NB4 (cell line): ENCODE data around the gene FGF18.

Source experiments
- DNase-seq: peaks from one replicate; pipeline ENCODE4 v3.0.0; 2010; ENCODE audit warnings: low read depth
- H3K4me3 ChIP-seq: one replicate; pipeline ENCODE4 v1.5.1; 2011; ENCODE audit warnings: mild to moderate bottlenecking, low read depth, low read length, moderate library complexity
- MYC ChIP-seq: IDR thresholded peaks from 2 replicates; pipeline ENCODE4 v1.6.1; 2011; ENCODE audit warnings: low read depth, low read length
- POLR2A ChIP-seq: IDR thresholded peaks from 2 replicates; pipeline ENCODE4 v1.6.1; 2011; ENCODE audit warnings: mild to moderate bottlenecking; ENCODE audit not compliant: insufficient read length; ENCODE audit errors: extremely low read depth
- TF ChIP-seq, protein P1 (sequence below): IDR thresholded peaks from one replicate; pipeline ENCODE4 v1.5.1; 2012; ENCODE audit warnings: low read depth, low read length
- TF ChIP-seq, protein P2 (sequence below): IDR thresholded peaks from 2 replicates; pipeline ENCODE4 v1.6.1; 2011; ENCODE audit warnings: low read depth, low read length

FGF18 gene

DNA sequence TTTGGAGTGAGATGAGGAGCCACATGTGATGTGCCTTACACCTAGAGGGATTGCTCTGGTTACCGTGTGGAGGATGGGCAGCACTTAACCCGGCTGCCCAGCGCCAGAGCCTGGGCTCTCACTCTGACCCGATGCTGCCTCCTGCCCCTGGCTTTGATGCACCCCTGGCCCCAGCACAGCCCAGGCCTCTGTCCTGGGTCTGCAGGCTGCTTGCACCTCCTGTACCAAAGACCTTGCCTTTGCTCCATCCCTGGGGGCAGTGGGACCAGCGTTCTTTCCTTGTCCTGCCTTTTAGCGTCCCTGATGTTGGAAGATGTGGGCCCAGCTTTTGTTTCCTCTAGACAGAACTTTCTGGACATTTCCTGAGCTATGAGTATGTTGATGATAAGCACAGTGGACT lies 40.4 kb downstream of the FGF18 start:
- DNase-seq = no peak
- TF ChIP-seq, protein P1, sequence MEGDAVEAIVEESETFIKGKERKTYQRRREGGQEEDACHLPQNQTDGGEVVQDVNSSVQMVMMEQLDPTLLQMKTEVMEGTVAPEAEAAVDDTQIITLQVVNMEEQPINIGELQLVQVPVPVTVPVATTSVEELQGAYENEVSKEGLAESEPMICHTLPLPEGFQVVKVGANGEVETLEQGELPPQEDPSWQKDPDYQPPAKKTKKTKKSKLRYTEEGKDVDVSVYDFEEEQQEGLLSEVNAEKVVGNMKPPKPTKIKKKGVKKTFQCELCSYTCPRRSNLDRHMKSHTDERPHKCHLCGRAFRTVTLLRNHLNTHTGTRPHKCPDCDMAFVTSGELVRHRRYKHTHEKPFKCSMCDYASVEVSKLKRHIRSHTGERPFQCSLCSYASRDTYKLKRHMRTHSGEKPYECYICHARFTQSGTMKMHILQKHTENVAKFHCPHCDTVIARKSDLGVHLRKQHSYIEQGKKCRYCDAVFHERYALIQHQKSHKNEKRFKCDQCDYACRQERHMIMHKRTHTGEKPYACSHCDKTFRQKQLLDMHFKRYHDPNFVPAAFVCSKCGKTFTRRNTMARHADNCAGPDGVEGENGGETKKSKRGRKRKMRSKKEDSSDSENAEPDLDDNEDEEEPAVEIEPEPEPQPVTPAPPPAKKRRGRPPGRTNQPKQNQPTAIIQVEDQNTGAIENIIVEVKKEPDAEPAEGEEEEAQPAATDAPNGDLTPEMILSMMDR = no peak
- TF ChIP-seq POLR2A (no peak), MYC (no peak)
- TF ChIP-seq, protein P2, sequence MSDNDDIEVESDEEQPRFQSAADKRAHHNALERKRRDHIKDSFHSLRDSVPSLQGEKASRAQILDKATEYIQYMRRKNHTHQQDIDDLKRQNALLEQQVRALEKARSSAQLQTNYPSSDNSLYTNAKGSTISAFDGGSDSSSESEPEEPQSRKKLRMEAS = no peak
- no peak overlapping the region for H3K4me3 ChIP-seq

DNA sequence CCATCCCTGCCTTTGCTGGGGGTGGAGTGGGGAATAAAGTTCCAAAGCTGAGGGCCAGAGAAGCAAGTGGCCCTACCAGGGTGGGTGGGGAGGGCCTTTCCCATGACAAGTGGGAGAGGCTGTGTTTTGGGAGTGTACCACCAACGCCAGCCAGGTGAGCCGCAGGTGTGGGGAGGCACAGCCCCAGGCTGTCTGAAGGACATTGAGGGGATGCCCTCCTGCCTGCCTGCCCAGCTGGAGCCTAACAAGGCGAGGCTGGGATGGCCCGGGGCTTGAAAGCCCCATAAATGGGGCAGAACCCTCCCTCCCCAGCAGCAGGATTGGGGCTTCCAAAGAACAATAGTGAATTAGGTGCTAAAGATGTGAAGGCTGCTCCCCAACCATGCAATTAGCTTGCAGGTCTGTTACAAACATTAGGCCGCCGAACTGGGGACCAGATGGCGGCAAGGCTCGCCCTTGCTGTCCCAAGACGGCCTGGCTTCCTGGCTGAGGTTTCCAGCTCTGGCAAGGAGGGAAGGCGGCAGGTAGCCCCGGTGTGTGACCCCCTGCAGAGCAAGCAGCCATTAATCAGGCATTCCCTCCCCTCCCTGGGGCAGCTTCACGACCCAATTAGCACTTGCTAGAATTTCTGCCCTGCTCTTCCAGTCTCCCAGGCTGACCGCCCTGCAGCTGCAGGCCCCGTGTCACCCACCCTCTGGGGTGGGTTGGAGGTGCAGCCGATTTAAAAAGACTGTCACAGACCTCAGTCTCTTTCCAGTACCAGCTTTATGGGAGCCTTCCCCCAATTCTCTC lies 42.9 kb downstream of the FGF18 start:
- H3K4me3 ChIP-seq = no peak overlapping the region
- TF ChIP-seq, protein P2 = no peak
- TF ChIP-seq, protein P1 = no peak
- TF ChIP-seq POLR2A (no peak), MYC (no peak)
- no peak for DNase-seq

DNA sequence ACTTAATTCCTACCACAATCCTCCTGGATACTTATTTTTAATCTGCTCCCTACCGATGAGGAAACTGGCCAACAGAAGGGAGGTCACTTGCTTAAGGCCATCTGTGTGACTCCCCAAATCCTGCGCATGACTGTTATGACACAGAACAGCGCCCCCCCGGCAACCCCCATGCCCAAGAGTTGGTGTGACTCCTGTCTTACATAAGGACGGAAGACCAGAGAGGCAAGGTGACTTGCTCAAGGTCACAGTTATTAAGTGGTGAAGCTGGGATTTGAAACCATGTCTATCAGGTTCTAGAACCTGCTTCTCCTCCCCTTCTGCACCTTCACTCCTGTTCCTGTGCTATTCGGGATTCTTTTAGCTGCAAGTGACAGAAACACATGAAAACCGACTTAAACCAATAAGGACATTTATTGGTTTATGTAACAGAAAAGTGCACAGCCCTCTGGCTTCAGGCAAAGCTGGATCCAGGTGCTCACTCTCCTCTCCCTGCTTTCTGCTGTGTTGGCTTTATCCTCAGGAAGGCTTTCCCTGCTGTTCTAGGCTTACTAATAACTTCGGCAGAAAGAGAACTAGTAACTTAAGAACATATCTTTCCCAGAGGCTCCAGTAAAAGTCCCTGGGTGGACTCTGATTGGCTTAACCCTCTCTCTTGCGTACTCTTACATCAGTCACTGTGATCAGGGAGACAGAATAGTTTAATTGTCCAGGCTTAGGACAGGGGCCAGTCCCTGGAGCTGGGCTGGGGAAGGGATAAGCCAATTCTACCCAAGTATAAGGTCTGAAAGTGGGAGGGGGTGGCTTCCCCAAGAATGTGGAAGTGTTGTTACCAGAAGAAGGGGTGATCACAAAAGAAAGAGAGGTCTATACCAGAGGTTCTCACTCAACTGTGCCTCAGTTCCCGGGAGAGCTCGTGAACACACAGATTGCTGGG lies 43.7 kb downstream of the FGF18 start:
- H3K4me3 ChIP-seq = no peak overlapping the region
- DNase-seq = no peak
- TF ChIP-seq, protein P1 = no peak
- TF ChIP-seq MYC (no peak), POLR2A (no peak)
- TF ChIP-seq, protein P2 = no peak

DNA sequence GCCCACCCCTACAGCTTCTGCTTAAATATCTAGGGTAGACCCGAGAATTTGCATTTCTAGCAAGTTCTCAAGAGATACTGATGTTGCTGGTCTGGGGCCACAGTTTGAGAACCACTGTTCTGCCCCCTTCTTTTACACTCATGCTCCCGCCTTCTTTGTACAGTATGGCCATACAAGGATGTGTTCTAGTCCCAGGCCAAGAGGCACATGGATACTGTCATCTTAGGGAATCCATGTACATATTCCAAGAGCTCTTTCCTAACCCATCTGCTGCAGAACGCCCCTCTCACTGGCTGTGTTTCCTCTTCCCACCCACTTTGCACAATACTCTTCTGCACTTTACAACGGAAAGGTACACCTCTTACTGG lies 44.4 kb downstream of the FGF18 start:
- no peak overlapping the region for H3K4me3 ChIP-seq
- no peak for TF ChIP-seq POLR2A
- TF ChIP-seq, protein P2 = no peak
- no peak for TF ChIP-seq MYC
- TF ChIP-seq, protein P1 = no peak
- DNase-seq = no peak

DNA sequence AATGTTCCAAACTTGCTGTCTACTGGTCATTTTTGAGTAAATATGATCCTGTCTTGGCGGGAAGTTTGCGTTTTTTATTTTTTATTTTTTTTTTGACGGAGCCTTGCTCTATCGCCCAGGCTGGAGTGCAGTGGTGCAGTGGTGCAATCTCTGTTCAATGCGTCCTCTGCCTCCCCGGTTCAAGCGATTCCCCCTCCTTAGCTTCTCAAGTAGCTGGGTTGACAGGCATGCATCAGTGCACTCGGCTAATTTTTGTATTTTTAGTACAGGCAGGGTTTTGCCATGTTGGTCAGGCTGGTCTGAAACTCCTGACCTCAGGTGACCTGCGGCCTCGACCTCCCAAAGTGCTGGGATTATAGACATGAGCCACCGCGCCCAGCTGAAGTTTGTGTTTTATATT lies 45.4 kb downstream of the FGF18 start:
- DNase-seq = no peak
- no peak for TF ChIP-seq MYC
- TF ChIP-seq POLR2A = no peak
- TF ChIP-seq, protein P1 = no peak
- TF ChIP-seq, protein P2 = no peak

More for the DNA sequence above, 45.4 kb downstream of the FGF18 start:
- no peak overlapping the region for H3K4me3 ChIP-seq
